Measurements from ENCODE around the gene FGF14.

FGF14 gene

DNA sequence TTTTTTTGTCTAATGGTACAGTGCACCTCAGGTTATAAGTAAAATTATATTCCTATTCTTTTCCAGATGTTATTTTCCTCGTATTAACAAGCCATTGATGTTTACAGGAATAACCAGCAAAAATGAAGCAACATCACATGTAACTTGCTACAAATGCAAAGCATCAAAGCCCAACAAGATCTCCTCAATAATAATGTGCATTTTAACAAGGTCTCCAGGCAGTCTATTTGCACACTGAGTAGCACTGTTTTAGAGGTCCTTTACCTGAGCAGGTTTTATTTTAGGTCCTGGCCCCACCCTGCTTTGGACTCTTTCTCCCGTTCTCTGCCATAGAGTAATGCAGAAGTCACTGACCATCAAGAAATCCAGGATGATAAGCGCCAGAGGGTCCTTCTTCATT, 298.4 kb downstream of the FGF14 start:
- CTCF ChIA-PET: no interaction called here
- Histone ChIP-seq H3K36me3 (ENCODE audit: control insufficient read depth in 2 of 2, insufficient read depth in 1 of 2, low read length in 2 of 2) (no peaks in the 10 kb centered on the region), H3K27ac (ENCODE audit: extremely low read depth, low read depth, low read length) (no peak overlapping the region), H3K4me3 (ENCODE audit: low read depth, low read length) (no peak overlapping the region), H3K4me1 (ENCODE audit: control insufficient read depth, insufficient read depth, low read length) (no peaks in the 10 kb centered on the region), H3K9me3 (ENCODE audit: control insufficient read depth, insufficient read depth, low read depth, low read length) (no peaks in the 10 kb centered on the region)
- POLR2A ChIA-PET: no interaction called here
- no peak for TF ChIP-seq ZNF37A (tag by site-specific recombination; IDR thresholded peaks at IDR 0.05)
- TF ChIP-seq, protein P1, sequence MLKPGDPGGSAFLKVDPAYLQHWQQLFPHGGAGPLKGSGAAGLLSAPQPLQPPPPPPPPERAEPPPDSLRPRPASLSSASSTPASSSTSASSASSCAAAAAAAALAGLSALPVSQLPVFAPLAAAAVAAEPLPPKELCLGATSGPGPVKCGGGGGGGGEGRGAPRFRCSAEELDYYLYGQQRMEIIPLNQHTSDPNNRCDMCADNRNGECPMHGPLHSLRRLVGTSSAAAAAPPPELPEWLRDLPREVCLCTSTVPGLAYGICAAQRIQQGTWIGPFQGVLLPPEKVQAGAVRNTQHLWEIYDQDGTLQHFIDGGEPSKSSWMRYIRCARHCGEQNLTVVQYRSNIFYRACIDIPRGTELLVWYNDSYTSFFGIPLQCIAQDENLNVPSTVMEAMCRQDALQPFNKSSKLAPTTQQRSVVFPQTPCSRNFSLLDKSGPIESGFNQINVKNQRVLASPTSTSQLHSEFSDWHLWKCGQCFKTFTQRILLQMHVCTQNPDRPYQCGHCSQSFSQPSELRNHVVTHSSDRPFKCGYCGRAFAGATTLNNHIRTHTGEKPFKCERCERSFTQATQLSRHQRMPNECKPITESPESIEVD (tag by site-specific recombination; IDR thresholded peaks at IDR 0.05): no peak
- TF ChIP-seq SCRT2 (tag by site-specific recombination; IDR thresholded peaks at IDR 0.05): no peak
- TF ChIP-seq, protein P2, sequence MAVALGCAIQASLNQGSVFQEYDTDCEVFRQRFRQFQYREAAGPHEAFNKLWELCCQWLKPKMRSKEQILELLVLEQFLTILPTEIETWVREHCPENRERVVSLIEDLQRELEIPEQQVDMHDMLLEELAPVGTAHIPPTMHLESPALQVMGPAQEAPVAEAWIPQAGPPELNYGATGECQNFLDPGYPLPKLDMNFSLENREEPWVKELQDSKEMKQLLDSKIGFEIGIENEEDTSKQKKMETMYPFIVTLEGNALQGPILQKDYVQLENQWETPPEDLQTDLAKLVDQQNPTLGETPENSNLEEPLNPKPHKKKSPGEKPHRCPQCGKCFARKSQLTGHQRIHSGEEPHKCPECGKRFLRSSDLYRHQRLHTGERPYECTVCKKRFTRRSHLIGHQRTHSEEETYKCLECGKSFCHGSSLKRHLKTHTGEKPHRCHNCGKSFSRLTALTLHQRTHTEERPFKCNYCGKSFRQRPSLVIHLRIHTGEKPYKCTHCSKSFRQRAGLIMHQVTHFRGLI (tag by site-specific recombination; IDR thresholded peaks at IDR 0.05): no peak
- no peak for TF ChIP-seq ZSCAN16 (tag by site-specific recombination; IDR thresholded peaks at IDR 0.05)
- TF ChIP-seq ZNF404 (tag by site-specific recombination; IDR thresholded peaks at IDR 0.05): no peak
- no peak for TF ChIP-seq WT1 (tag by site-specific recombination; IDR thresholded peaks at IDR 0.05)
- TF ChIP-seq, protein P3, sequence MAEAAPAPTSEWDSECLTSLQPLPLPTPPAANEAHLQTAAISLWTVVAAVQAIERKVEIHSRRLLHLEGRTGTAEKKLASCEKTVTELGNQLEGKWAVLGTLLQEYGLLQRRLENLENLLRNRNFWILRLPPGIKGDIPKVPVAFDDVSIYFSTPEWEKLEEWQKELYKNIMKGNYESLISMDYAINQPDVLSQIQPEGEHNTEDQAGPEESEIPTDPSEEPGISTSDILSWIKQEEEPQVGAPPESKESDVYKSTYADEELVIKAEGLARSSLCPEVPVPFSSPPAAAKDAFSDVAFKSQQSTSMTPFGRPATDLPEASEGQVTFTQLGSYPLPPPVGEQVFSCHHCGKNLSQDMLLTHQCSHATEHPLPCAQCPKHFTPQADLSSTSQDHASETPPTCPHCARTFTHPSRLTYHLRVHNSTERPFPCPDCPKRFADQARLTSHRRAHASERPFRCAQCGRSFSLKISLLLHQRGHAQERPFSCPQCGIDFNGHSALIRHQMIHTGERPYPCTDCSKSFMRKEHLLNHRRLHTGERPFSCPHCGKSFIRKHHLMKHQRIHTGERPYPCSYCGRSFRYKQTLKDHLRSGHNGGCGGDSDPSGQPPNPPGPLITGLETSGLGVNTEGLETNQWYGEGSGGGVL (tag by site-specific recombination; IDR thresholded peaks at IDR 0.05): no peak
- TF ChIP-seq, protein P4, sequence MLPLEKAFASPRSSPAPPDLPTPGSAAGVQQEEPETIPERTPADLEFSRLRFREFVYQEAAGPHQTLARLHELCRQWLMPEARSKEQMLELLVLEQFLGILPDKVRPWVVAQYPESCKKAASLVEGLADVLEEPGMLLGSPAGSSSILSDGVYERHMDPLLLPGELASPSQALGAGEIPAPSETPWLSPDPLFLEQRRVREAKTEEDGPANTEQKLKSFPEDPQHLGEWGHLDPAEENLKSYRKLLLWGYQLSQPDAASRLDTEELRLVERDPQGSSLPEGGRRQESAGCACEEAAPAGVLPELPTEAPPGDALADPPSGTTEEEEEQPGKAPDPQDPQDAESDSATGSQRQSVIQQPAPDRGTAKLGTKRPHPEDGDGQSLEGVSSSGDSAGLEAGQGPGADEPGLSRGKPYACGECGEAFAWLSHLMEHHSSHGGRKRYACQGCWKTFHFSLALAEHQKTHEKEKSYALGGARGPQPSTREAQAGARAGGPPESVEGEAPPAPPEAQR (tag by site-specific recombination; IDR thresholded peaks at IDR 0.05): no peak
- no peak for TF ChIP-seq SALL2 (tag by site-specific recombination; IDR thresholded peaks at IDR 0.05; ENCODE audit: borderline replicate concordance)
- TF ChIP-seq ZNF571 (tag by site-specific recombination; IDR thresholded peaks at IDR 0.05): no peak
- no peak for TF ChIP-seq ZXDB (tag by site-specific recombination; IDR thresholded peaks at IDR 0.05)
- TF ChIP-seq, protein P5, sequence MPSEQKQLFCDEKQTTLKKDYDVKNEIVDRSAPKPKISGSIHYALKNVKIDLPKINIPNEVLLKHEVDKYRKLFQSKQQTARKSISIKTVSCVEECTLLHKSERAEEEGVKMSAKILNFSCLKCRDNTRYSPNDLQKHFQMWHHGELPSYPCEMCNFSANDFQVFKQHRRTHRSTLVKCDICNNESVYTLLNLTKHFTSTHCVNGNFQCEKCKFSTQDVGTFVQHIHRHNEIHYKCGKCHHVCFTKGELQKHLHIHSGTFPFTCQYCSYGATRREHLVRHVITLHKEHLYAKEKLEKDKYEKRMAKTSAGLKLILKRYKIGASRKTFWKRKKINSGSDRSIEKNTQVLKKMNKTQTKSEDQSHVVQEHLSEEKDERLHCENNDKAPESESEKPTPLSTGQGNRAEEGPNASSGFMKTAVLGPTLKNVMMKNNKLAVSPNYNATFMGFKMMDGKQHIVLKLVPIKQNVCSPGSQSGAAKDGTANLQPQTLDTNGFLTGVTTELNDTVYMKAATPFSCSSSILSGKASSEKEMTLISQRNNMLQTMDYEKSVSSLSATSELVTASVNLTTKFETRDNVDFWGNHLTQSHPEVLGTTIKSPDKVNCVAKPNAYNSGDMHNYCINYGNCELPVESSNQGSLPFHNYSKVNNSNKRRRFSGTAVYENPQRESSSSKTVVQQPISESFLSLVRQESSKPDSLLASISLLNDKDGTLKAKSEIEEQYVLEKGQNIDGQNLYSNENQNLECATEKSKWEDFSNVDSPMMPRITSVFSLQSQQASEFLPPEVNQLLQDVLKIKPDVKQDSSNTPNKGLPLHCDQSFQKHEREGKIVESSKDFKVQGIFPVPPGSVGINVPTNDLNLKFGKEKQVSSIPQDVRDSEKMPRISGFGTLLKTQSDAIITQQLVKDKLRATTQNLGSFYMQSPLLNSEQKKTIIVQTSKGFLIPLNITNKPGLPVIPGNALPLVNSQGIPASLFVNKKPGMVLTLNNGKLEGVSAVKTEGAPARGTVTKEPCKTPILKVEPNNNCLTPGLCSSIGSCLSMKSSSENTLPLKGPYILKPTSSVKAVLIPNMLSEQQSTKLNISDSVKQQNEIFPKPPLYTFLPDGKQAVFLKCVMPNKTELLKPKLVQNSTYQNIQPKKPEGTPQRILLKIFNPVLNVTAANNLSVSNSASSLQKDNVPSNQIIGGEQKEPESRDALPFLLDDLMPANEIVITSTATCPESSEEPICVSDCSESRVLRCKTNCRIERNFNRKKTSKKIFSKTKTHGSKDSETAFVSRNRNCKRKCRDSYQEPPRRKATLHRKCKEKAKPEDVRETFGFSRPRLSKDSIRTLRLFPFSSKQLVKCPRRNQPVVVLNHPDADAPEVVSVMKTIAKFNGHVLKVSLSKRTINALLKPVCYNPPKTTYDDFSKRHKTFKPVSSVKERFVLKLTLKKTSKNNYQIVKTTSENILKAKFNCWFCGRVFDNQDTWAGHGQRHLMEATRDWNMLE (tag by site-specific recombination; conservative IDR thresholded peaks at IDR 0.05; ENCODE audit: low read depth): no peak
- TF ChIP-seq KLF17 (tag by site-specific recombination; IDR thresholded peaks at IDR 0.05): no peak
- TF ChIP-seq YY2 (tag by site-specific recombination; IDR thresholded peaks at IDR 0.05): no peak
- TF ChIP-seq ZFP37 (tag by site-specific recombination; IDR thresholded peaks at IDR 0.05): no peak
- TF ChIP-seq ZBTB8A (tag by site-specific recombination; IDR thresholded peaks at IDR 0.05): no peak
